Measurements from ENCODE around the gene CD300E.

The CD300E gene

GRCh38 chr17:74606050-74606449 lies 17.5 kb downstream of the CD300E start:
- no peak overlapping the region for H3K4me3 ChIP-seq (ENCODE audit: low read depth, low read length)
- no peak for TF ChIP-seq CTCF (IDR thresholded peaks at IDR 0.05; ENCODE audit: low read depth, low read length, missing control alignments)
- DNase-seq (ENCODE audit: low read depth): no peak

GRCh38 chr17:74605361-74605760 lies 18.2 kb downstream of the CD300E start:
- TF ChIP-seq CTCF (IDR thresholded peaks at IDR 0.05; ENCODE audit: low read depth, low read length, missing control alignments): no peak
- no peak for DNase-seq (ENCODE audit: low read depth)

GRCh38 chr17:74604761-74605160 lies 18.8 kb downstream of the CD300E start:
- H3K4me3 ChIP-seq (ENCODE audit: low read depth, low read length): no peak overlapping the region
- no peak for DNase-seq (ENCODE audit: low read depth)
- no peak for TF ChIP-seq CTCF (IDR thresholded peaks at IDR 0.05; ENCODE audit: low read depth, low read length, missing control alignments)

More at GRCh38 chr17:74605361-74605760, 18.2 kb downstream of the CD300E start:
- no peak overlapping the region for H3K4me3 ChIP-seq (ENCODE audit: low read depth, low read length)

GRCh38 chr17:74604200-74604599 lies 19.3 kb downstream of the CD300E start:
- TF ChIP-seq CTCF (IDR thresholded peaks at IDR 0.05; ENCODE audit: low read depth, low read length, missing control alignments): no peak
- no peak for DNase-seq (ENCODE audit: low read depth)
- H3K4me3 ChIP-seq (ENCODE audit: low read depth, low read length): no peak overlapping the region

GRCh38 chr17:74603746-74604145 lies 19.8 kb downstream of the CD300E start:
- H3K4me3 ChIP-seq (ENCODE audit: low read depth, low read length): no peak overlapping the region
- DNase-seq (ENCODE audit: low read depth): no peak
- TF ChIP-seq CTCF (IDR thresholded peaks at IDR 0.05; ENCODE audit: low read depth, low read length, missing control alignments): no peak

GRCh38 chr17:74603037-74603635 lies 20.4 kb downstream of the CD300E start:
- DNase-seq (ENCODE audit: low read depth): no peak
- no peak for TF ChIP-seq CTCF (IDR thresholded peaks at IDR 0.05; ENCODE audit: low read depth, low read length, missing control alignments)
- no peak overlapping the region for H3K4me3 ChIP-seq (ENCODE audit: low read depth, low read length)

- peak; percentile 68 for TF ChIP-seq CTCF (IDR thresholded peaks at IDR 0.05; ENCODE audit: low read depth, low read length, missing control alignments)
- DNase-seq (ENCODE audit: low read depth): no peak
- H3K4me3 ChIP-seq (ENCODE audit: low read depth, low read length): no peak overlapping the region
Observed at GRCh38 chr17:74601944-74602572, 21.5 kb downstream of the CD300E start.
